Endothelial cell of umbilical vein (primary cell): ENCODE data around the gene USP49. TPM values are rescaled to one million over a fixed set of nuclear protein-coding genes. Genes with fewer than 3 reads are reported as not detected.

Experiments used
- BruUV-seq: library from RNA; stranded (reverse); fragments of 400-500 nt; replicated peaks from 2 replicates; lab custom pipeline; 2021; lab: Mats Ljungman, UMichigan
- CTCF ChIA-PET: fragments of 300-600, 350-600 bp; sonication (Branson Sonifier 250); formaldehyde crosslinking; loops from one replicate; lab custom pipeline; 2021; ENCODE audit warnings: antibody characterized with exemption, inconsistent platforms; lab: Charles Lee
- POLR2A ChIA-PET: fragments of 300-600, 350-600 bp; sonication (Branson Sonifier 250); formaldehyde crosslinking; loops from one replicate; lab custom pipeline; 2021; ENCODE audit warnings: antibody characterized with exemption, inconsistent platforms; lab: Charles Lee
- DNase-seq: peaks from one replicate; pipeline ENCODE4 v3.0.0-alpha.2; 2011; ENCODE audit warnings: low read depth, low spot score
- FAIRE-seq: peaks from 2 replicates; lab custom pipeline; 2011; peaks lifted over from hg19 to GRCh38; lab: Jason Lieb, UNC
- H2AFZ ChIP-seq: 2 replicates; pipeline ENCODE4 v1.6.0; 2012; ENCODE audit warnings: low read depth, low read length, control low read depth, inconsistent platforms
- H3K27ac ChIP-seq: 2 replicates; pipeline ENCODE4 v1.5.1; 2011; ENCODE audit warnings: low read depth, mild to moderate bottlenecking, control low read depth, low read length, moderate library complexity; ENCODE audit not compliant: insufficient read depth
- H3K27me3 ChIP-seq, 2 experiments: 2 replicates each; pipeline versions ENCODE4 v1.6.0 to v1.6.1; 2011; ENCODE audit warnings: low read length in 2 of 2, mixed read lengths in 1 of 2; ENCODE audit not compliant: control insufficient read depth in 2 of 2, insufficient read depth in 2 of 2
- H3K36me3 ChIP-seq, 2 experiments: 2 replicates in 1 of 2; 3 replicates in 1 of 2; pipeline ENCODE4 v1.5.1; 2011; ENCODE audit warnings: low read length in 2 of 2, mild to moderate bottlenecking in 1 of 2, moderate library complexity in 1 of 2; ENCODE audit not compliant: control insufficient read depth in 2 of 2, insufficient read depth in 2 of 2; ENCODE audit errors: extremely low read depth in 1 of 2
- H3K4me1 ChIP-seq: 3 replicates; pipeline ENCODE4 v1.5.1; 2011; ENCODE audit warnings: mild to moderate bottlenecking, low read length; ENCODE audit not compliant: control insufficient read depth, insufficient read depth; ENCODE audit errors: extremely low read depth
- H3K4me2 ChIP-seq: 2 replicates; pipeline ENCODE4 v1.6.1; 2011; ENCODE audit warnings: low read length, control low read depth, mixed read lengths; ENCODE audit not compliant: insufficient read depth
- H3K4me3 ChIP-seq, 3 experiments: fragments of 200-600 bp in 1 of 3; sonication (generic), shearing (Covaris generic) in 1 of 3; replicated peaks in 1 of 3; 2 replicates each; pipeline ENCODE4 v1.5.1; 2011 to 2016; ENCODE audit warnings: control low read depth in 3 of 3, low read length in 3 of 3, mild to moderate bottlenecking in 2 of 3, inconsistent platforms in 1 of 3, low read depth in 1 of 3, moderate library complexity in 1 of 3; ENCODE audit not compliant: insufficient read depth in 1 of 3
- H3K79me2 ChIP-seq: 2 replicates; pipeline ENCODE4 v1.6.0; 2012; ENCODE audit warnings: low read length, inconsistent platforms; ENCODE audit not compliant: control insufficient read depth, insufficient read depth
- H3K9ac ChIP-seq: replicated peaks from 2 replicates; pipeline ENCODE3; 2011; ENCODE audit warnings: low read length, control low read depth; ENCODE audit not compliant: insufficient read depth; ENCODE audit errors: extremely low read depth
- H3K9me1 ChIP-seq: replicated peaks from 3 replicates; pipeline ENCODE4 v1.6.0; 2011; ENCODE audit warnings: mild to moderate bottlenecking, low read length; ENCODE audit not compliant: control insufficient read depth, insufficient read depth; ENCODE audit errors: extremely low read depth
- H3K9me3 ChIP-seq: replicated peaks from 2 replicates; pipeline ENCODE4 v1.5.1; 2012; ENCODE audit warnings: low read length, inconsistent platforms; ENCODE audit not compliant: control insufficient read depth, insufficient read depth
- H4K20me1 ChIP-seq: replicated peaks from 2 replicates; pipeline ENCODE3; 2011; ENCODE audit warnings: mild to moderate bottlenecking, low read length; ENCODE audit not compliant: control insufficient read depth, insufficient read depth; ENCODE audit errors: extremely low read depth
- CTCF ChIP-seq, 2 donors: IDR thresholded peaks; 1 replicate in 1 of 2; 2 replicates in 1 of 2; pipeline ENCODE4 v1.5.1; 2011; ENCODE audit warnings: low read length in 2 of 2, mild to moderate bottlenecking in 2 of 2, moderate library complexity in 2 of 2, control low read depth in 1 of 2, inconsistent platforms in 1 of 2, low read depth in 1 of 2; ENCODE audit not compliant: insufficient read depth in 1 of 2; ENCODE audit errors: extremely low read depth in 1 of 2
- EZH2 ChIP-seq: IDR thresholded peaks from 2 replicates; pipeline ENCODE4 v1.6.1; 2012; ENCODE audit warnings: borderline replicate concordance, low read depth, mild to moderate bottlenecking, moderate library complexity, low read length, inconsistent platforms; ENCODE audit not compliant: severe bottlenecking
- FOS ChIP-seq: IDR thresholded peaks from 2 replicates; pipeline ENCODE4 v1.6.1; 2011; ENCODE audit warnings: mild to moderate bottlenecking, low read length, moderate library complexity, borderline replicate concordance; ENCODE audit not compliant: insufficient read depth
- GATA2 ChIP-seq: IDR thresholded peaks from 2 replicates; pipeline ENCODE4 v1.7.0; 2011; ENCODE audit warnings: low read depth, mild to moderate bottlenecking, moderate library complexity, mixed read lengths, low read length; ENCODE audit not compliant: insufficient read length, insufficient read depth
- JUN ChIP-seq: IDR thresholded peaks from 2 replicates; pipeline ENCODE4 v1.6.1; 2011; ENCODE audit warnings: borderline replicate concordance, low read depth; ENCODE audit not compliant: insufficient read length, insufficient read depth
- MAX ChIP-seq: IDR thresholded peaks from 2 replicates; pipeline ENCODE4 v1.6.1; 2011; ENCODE audit not compliant: insufficient read depth, insufficient read length
- MYC ChIP-seq: IDR thresholded peaks from one replicate; pipeline ENCODE4 v1.6.1; 2011; ENCODE audit warnings: mild to moderate bottlenecking, low read depth, low read length
- POLR2A ChIP-seq: IDR thresholded peaks from 2 replicates; pipeline ENCODE4 v1.6.1; 2012; ENCODE audit warnings: low read depth, mild to moderate bottlenecking, control low read depth, low read length
- POLR2AphosphoS5 ChIP-seq: IDR thresholded peaks from 2 replicates; pipeline ENCODE4 v1.6.1; 2012; ENCODE audit warnings: low read depth, mild to moderate bottlenecking, control low read depth, low read length, moderate library complexity; ENCODE audit not compliant: insufficient read depth
- dilution Hi-C: fragments of 300-500 bp; cut with MboI; formaldehyde crosslinking; loops from one replicate; pipeline ENCODE4 v1.15.0; 2019; ENCODE audit warnings: low sequenced_read_pairs; ENCODE audit not compliant: extremely low pct_ligation_motif_present
- intact Hi-C: fragments of 100-400 bp; cut with micrococcal nuclease; formaldehyde crosslinking; loops from one replicate; pipeline ENCODE4 v1.10.0; 2022
- polyA plus RNA-seq, 4 experiments: library from polyadenylated mRNA; depleted of rRNA in 3 of 4; stranded (reverse) in 3 of 4; unstranded in 1 of 4; fragments of >200 nt; gene quantifications; 2 replicates each; pipeline versions ENCODE4 v1.2.1 to v1.2.3, GENCODE V29; 2011 to 2012; ENCODE audit warnings: missing spikeins in 1 of 4
- total RNA-seq: library from RNA; stranded (reverse); gene quantifications from 2 replicates; pipeline ENCODE4 v1.2.3, GENCODE V29; 2021

The USP49 gene
- total and polyA plus RNA-seq, 2 donors (not counting 3 experiments of a cell fraction or from before 2014, with no cell fraction given) = 2.4 to 4.1 TPM

DNA sequence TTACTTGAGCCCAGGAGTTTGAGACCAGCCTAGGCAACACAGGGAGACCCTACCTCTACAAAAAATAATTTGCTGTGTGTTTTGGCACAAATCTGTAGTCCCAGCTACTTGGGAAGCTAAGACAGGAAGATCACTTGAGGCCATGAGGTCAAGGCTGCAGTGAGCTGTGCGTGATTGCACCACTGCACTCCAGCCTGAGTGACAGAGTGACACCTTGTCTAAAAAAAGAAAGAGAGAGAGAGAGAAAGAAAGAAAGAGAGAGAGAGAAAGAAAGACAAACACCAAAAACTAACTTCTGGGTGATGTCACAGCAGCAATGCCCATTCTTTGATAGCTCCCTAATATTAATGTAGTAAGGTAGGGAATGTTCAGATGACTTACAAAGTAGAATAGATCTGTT is 20.4 kb downstream of the USP49 start:
- Histone ChIP-seq H3K79me2 (no peaks in the 10 kb centered on the region), H3K9me3 (no peaks in the 10 kb centered on the region), H3K4me2 (no peak overlapping the region), H3K4me1 (no peaks in the 10 kb centered on the region), H3K27me3 (no peaks in the 10 kb centered on the region), H2AFZ (no peak overlapping the region), H3K9ac (no peak overlapping the region), H3K36me3 (no peaks in the 10 kb centered on the region), H4K20me1 (no peaks in the 10 kb centered on the region), H3K4me3 (no peak overlapping the region), H3K27ac (no peak overlapping the region), H3K9me1 (no peaks in the 10 kb centered on the region)
- POLR2A ChIA-PET = interaction anchor here (0.5 kb wide), 1 partner anchor 907 kb away, joined by 6 read pairs; the partner anchor contains the start of gene BICRAL
- DNase-seq (no peak), FAIRE-seq (no peak)
- dilution Hi-C loops (no loop called here), intact Hi-C loops (no loop called here)
- no TSS peak for BruUV-seq
- TF ChIP-seq EZH2 = no peak
- TF ChIP-seq MAX = no peak
- TF ChIP-seq MYC = no peak
- no peak for TF ChIP-seq POLR2AphosphoS5
- no peak for TF ChIP-seq JUN
- TF ChIP-seq FOS = no peak
- no peak for TF ChIP-seq CTCF (IDR thresholded peaks at IDR 0.05; ENCODE audit: extremely low read depth in 1 of 2, insufficient read depth in 1 of 2, low read depth in 1 of 2, low read length in 2 of 2)
- TF ChIP-seq POLR2A = no peak
- TF ChIP-seq GATA2 = no peak
- CTCF ChIA-PET = interaction anchor here (1.2 to 1.8 kb wide), 4 partner anchors 14 to 73 kb away, joined by 3 to 6 read pairs (median 4); partner anchors contain the start of genes BYSL and MED20
